GM12878 (cell line): ENCODE results near the gene THAP11. TPM values are rescaled to one million over a fixed set of nuclear protein-coding genes. Genes with fewer than 3 reads are reported as not detected.
A peak's percentile ranks its signal among the peaks of the same experiment; 100 is the strongest.

Experiments used
- ATAC-seq: fragments of 200-7000 bp; cut with Tn5 transposase; 3 replicates; pipeline ENCODE4 v1.9.1; 2020; ENCODE audit warnings: mild to moderate bottlenecking, moderate library complexity
- BruUV-seq: library from RNA; stranded (reverse); fragments of 400-500 nt; replicated peaks from 2 replicates; lab custom pipeline; 2021; lab: Mats Ljungman, UMichigan
- CTCF ChIA-PET: fragments of 300-600 bp; sonication (Branson Sonifier 250); formaldehyde crosslinking; extraction: SDS; loops from one replicate; lab custom pipeline; 2021; ENCODE audit warnings: inconsistent platforms; lab: Yijun Ruan, JAX
- POLR2A ChIA-PET: fragments of 350-600 bp; formaldehyde crosslinking; extraction: SDS; loops from one replicate; lab custom pipeline; 2021; ENCODE audit warnings: inconsistent platforms; lab: Charles Lee
- RAD21 ChIA-PET: fragments of 300-600 bp; sonication (Branson Sonifier 250); formaldehyde crosslinking; loops from one replicate; lab custom pipeline; 2023; ENCODE audit warnings: antibody characterized with exemption; ENCODE audit not compliant: unreplicated experiment; lab: Charles Lee
- SMC1A ChIA-PET: fragments of 300-600 bp; sonication (Branson Sonifier 250); formaldehyde crosslinking; loops from one replicate; lab custom pipeline; 2023; ENCODE audit not compliant: unreplicated experiment, uncharacterized antibody; lab: Charles Lee
- DNase-seq: peaks from one replicate; pipeline ENCODE4 v3.0.0-alpha.2; 2011; ENCODE audit warnings: low read depth, low spot score
- FAIRE-seq: peaks from 3 replicates; lab custom pipeline; 2011; peaks lifted over from hg19 to GRCh38; lab: Jason Lieb, UNC
- H2AFZ ChIP-seq: 2 replicates; pipeline ENCODE4 v1.6.0; 2011; ENCODE audit warnings: low read depth, low read length, control low read depth; ENCODE audit not compliant: control insufficient read depth
- H3K27ac ChIP-seq: 2 replicates; pipeline ENCODE4 v1.5.1; 2011; ENCODE audit warnings: control low read depth; ENCODE audit not compliant: control insufficient read depth, insufficient read depth
- H3K27me3 ChIP-seq, 2 experiments: replicated peaks in 1 of 2; 2 replicates each; pipeline versions ENCODE4 v1.6.0 to v1.6.1; 2011; ENCODE audit warnings: low read length in 1 of 2; ENCODE audit not compliant: control insufficient read depth in 2 of 2, insufficient read depth in 2 of 2
- H3K36me3 ChIP-seq, 2 experiments: 2 replicates each; pipeline ENCODE4 v1.5.1; 2011; ENCODE audit warnings: low read length in 1 of 2; ENCODE audit not compliant: control insufficient read depth in 2 of 2, insufficient read depth in 2 of 2
- H3K4me1 ChIP-seq: 2 replicates; pipeline ENCODE4 v1.6.1; 2011; ENCODE audit warnings: mild to moderate bottlenecking, low read length, moderate library complexity, mixed read lengths; ENCODE audit not compliant: control insufficient read depth, insufficient read depth
- H3K4me2 ChIP-seq: 2 replicates; pipeline ENCODE4 v1.6.0; 2011; ENCODE audit warnings: control low read depth; ENCODE audit not compliant: control insufficient read depth, insufficient read depth
- H3K4me3 ChIP-seq: fragments of 200-600 bp; sonication (generic); 2 replicates; pipeline ENCODE4 v1.5.1; 2016
- H3K79me2 ChIP-seq: 2 replicates; pipeline ENCODE4 v1.6.0; 2011; ENCODE audit warnings: low read length; ENCODE audit not compliant: control insufficient read depth, insufficient read depth
- H3K9ac ChIP-seq: 2 replicates; pipeline ENCODE4 v1.8.0; 2011; ENCODE audit warnings: low read length, control low read depth, mixed read lengths; ENCODE audit not compliant: control insufficient read depth, insufficient read depth
- H3K9me3 ChIP-seq: replicated peaks from 3 replicates; pipeline ENCODE4 v1.5.1; 2011; ENCODE audit warnings: mild to moderate bottlenecking, low read length; ENCODE audit not compliant: control insufficient read depth, insufficient read depth
- H4K20me1 ChIP-seq: 2 replicates; pipeline ENCODE4 v1.6.0; 2011; ENCODE audit not compliant: control insufficient read depth, insufficient read depth
- BRCA1 ChIP-seq: IDR thresholded peaks from 2 replicates; pipeline ENCODE4 v1.6.1; 2011; ENCODE audit warnings: low read depth, low read length, improper control_type of control experiment
- IKZF1 ChIP-seq: fragments of 450-650 bp; conservative IDR thresholded peaks from 2 replicates; pipeline ENCODE4 v1.6.1; 2017; ENCODE audit warnings: antibody characterized with exemption, mild to moderate bottlenecking
- JUNB ChIP-seq: IDR thresholded peaks from 2 replicates; pipeline ENCODE4 v1.6.1; 2016; ENCODE audit warnings: antibody characterized with exemption, mild to moderate bottlenecking
- KDM1A ChIP-seq: fragments of 200-600 bp; sonication (generic); IDR thresholded peaks from 2 replicates; pipeline ENCODE4 v1.6.1; 2016; ENCODE audit warnings: borderline replicate concordance
- NFYB ChIP-seq: IDR thresholded peaks from 2 replicates; pipeline ENCODE4 v1.6.1; 2011; ENCODE audit warnings: low read depth, mild to moderate bottlenecking, low read length, improper control_type of control experiment, moderate library complexity; ENCODE audit not compliant: insufficient read depth
- NR2C1 ChIP-seq: fragments of 450-650 bp; IDR thresholded peaks from 2 replicates; pipeline ENCODE4 v1.6.1; 2017; ENCODE audit warnings: antibody characterized with exemption, mild to moderate bottlenecking, moderate library complexity
- TAF1 ChIP-seq: IDR thresholded peaks from 2 replicates; pipeline ENCODE4 v1.6.1; 2011; ENCODE audit warnings: mild to moderate bottlenecking, low read depth, low read length, borderline replicate concordance
- WRNIP1 ChIP-seq: IDR thresholded peaks from 2 replicates; pipeline ENCODE4 v1.6.1; 2011; ENCODE audit warnings: low read depth, low read length, improper control_type of control experiment, borderline replicate concordance
- WGBS: methylation state at CpG from one replicate; pipeline ENCODE4 v1.1.6; 2016; ENCODE audit warnings: low lambda C conversion rate; ENCODE audit not compliant: insufficient replicate concordance, insufficient coverage; ENCODE audit errors: missing lambda C conversion rate; 5-methylcytosine and 5-hydroxymethylcytosine counted together
- in situ Hi-C: fragments of 300-500 bp; cut with MboI; formaldehyde crosslinking; loops from 9 replicates; pipeline ENCODE4 v1.14.3; 2018; ENCODE audit warnings: mixed read lengths
- intact Hi-C: fragments of 100-400 bp; cut with micrococcal nuclease; formaldehyde crosslinking; loops from one replicate; pipeline ENCODE4 v1.14.2; 2022; ENCODE audit not compliant: unreplicated experiment
- polyA plus RNA-seq, 11 experiments: library from polyadenylated mRNA; depleted of rRNA in 4 of 11; unstranded in 6 of 11; stranded (reverse) in 5 of 11; fragments of >200 nt; fragmentation: Nextera tagmentation in 4 of 11; fragmentation: Illumina TruSeq in 1 of 11; extraction: Ambion mirVana in 4 of 11; extraction: Trizol in 1 of 11; gene quantifications; 1 replicate in 1 of 11; 2 replicates in 10 of 11; pipeline versions ENCODE4 v1.2.1 to v1.2.3, GENCODE V29; 2011 to 2016; ENCODE audit warnings: inconsistent platforms in 2 of 11, missing spikeins in 2 of 11, low read depth in 1 of 11
- total RNA-seq, 4 experiments: library from RNA; depleted of rRNA in 3 of 4; stranded (reverse); fragments of >200 nt in 3 of 4; fragmentation: Illumina TruSeq in 1 of 4; extraction: Trizol in 1 of 4; gene quantifications; 2 replicates each; pipeline versions ENCODE4 v1.2.1 to v1.2.3, GENCODE V29; 2013 to 2021
- TF ChIP-seq, protein P1 (sequence below): fragments of 450-650 bp; IDR thresholded peaks from 2 replicates; pipeline ENCODE4 v1.6.1; 2016; ENCODE audit warnings: mild to moderate bottlenecking
- TF ChIP-seq, protein P2 (sequence below): fragments of 150-350 bp; IDR thresholded peaks from 2 replicates; pipeline ENCODE4 v1.6.1; 2016; ENCODE audit warnings: low read depth, low read length
- TF ChIP-seq, protein P3 (sequence below): IDR thresholded peaks from 2 replicates; pipeline ENCODE4 v1.6.1; 2012; ENCODE audit warnings: low read length, inconsistent platforms
- TF ChIP-seq, protein P4 (sequence below): fragments of 450-650 bp; formaldehyde crosslinking; IDR thresholded peaks from 2 replicates; pipeline ENCODE4 v1.5.0; 2022; ENCODE audit warnings: mild to moderate bottlenecking, missing genetic modification characterization

Gene THAP11
- total and polyA plus RNA-seq, 10 of the 15 experiments (the other 5 are each of a cell fraction or from before 2014, with no cell fraction given), result 2.5 to 36.7 (median 21.4) TPM

DNA sequence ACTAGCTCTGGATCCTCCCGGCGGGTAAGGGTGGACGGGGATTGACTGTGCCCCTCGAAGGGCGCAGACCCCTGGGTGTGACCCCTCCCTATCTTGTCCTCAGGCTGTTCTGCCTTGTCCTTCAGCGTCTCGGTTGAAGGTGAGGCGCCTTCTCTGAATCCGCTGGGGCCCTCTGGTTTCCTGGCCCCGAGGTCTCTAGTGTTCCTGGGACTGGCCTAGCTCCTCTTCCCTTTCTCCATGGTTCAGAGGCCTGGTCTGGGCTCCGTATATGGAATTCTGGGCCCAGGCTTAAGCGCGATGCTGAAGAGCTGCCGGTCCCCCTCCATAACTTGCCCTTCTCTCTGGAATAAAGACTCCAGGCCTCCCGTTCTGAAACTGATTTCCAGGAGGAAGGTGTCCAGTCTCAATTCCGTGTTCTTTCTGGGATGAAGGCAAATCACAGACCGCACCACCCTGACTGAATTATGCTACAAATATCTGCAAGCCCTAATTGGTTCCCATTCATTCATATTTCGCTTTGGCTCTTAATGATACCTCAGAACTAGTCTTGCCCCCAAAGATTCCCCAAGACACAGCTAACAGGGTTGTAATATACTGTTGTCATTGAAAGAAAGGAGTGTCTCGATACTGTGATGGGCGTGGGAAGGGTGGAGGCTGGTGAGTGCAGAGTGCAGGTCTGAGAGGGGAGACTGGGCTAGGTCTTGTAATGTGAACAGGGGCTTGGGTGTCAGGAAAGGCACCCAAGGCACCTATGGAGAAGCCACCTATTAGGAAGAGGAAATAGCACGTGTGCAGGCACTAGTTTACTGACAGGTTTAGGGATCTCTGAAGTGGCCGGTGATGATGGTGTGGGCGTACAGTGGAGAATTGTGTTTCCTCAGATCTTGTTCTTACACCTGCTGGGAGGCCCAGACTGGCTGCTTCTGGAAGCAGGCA, 31.6 kb downstream of the THAP11 start:
- H4K20me1 ChIP-seq, result peaks cover 4% of the 10 kb centered on the region
- peak overlapping the region; percentile 94 for H3K4me2 ChIP-seq
- no peaks in the 10 kb centered on the region for H3K9me3 ChIP-seq
- 6% methylated on average over 23 of the region's 23 CpGs for WGBS
- H2AFZ ChIP-seq, result peak overlapping the region; percentile 83
- H3K4me3 ChIP-seq, result peak overlapping the region; percentile 92
- intact Hi-C loops (loop anchor here (1.0 kb wide), 1 partner anchor 27 kb away; the partner anchor contains the start of gene NUTF2), in situ Hi-C loops (no loop called here)
- peak overlapping the region; percentile 78 for H3K27ac ChIP-seq
- SMC1A ChIA-PET, result interaction anchor here (0.9 to 1.2 kb wide), 6 partner anchors 18 to 57 kb away, joined by 3 to 5 read pairs (median 4); partner anchors contain the start of gene NUTF2
- no peak for DNase-seq
- H3K79me2 ChIP-seq, result peaks cover 28% of the 10 kb centered on the region
- CTCF ChIA-PET, result interaction anchor here (0.6 to 4.1 kb wide), 5 partner anchors 12 to 117 kb away, joined by 3 to 39 read pairs (median 5); partner anchors contain the start of gene NRN1L
- BruUV-seq, result TSS peak; percentile 61
- H3K36me3 ChIP-seq, result peaks cover 20 to 25% of the 10 kb centered on the region in 2 experiments; a peak in 3 of 4 replicates
- POLR2A ChIA-PET, result interaction anchor here (0.5 to 1.2 kb wide), 6 partner anchors 15 to 149 kb away, joined by 3 to 4 read pairs (median 3); partner anchors contain the start of genes DDX28, DUS2 and NUTF2
- no peaks in the 10 kb centered on the region for H3K27me3 ChIP-seq
- H3K4me1 ChIP-seq, result peaks cover 10% of the 10 kb centered on the region
- peak overlapping the region; percentile 96 for H3K9ac ChIP-seq
- FAIRE-seq, result no peak
- peak; percentile 5; the same call in 2 of the 3 replicates for ATAC-seq
- RAD21 ChIA-PET, result interaction anchor here (0.6 to 1.6 kb wide), 5 partner anchors 17 to 202 kb away, joined by 3 to 4 read pairs (median 3); partner anchors contain the start of gene PSKH1
- TF ChIP-seq, protein P1, sequence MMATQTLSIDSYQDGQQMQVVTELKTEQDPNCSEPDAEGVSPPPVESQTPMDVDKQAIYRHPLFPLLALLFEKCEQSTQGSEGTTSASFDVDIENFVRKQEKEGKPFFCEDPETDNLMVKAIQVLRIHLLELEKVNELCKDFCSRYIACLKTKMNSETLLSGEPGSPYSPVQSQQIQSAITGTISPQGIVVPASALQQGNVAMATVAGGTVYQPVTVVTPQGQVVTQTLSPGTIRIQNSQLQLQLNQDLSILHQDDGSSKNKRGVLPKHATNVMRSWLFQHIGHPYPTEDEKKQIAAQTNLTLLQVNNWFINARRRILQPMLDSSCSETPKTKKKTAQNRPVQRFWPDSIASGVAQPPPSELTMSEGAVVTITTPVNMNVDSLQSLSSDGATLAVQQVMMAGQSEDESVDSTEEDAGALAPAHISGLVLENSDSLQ, result no peak
- no peak for TF ChIP-seq NFYB
- TF ChIP-seq WRNIP1, result no peak
- TF ChIP-seq, protein P2, sequence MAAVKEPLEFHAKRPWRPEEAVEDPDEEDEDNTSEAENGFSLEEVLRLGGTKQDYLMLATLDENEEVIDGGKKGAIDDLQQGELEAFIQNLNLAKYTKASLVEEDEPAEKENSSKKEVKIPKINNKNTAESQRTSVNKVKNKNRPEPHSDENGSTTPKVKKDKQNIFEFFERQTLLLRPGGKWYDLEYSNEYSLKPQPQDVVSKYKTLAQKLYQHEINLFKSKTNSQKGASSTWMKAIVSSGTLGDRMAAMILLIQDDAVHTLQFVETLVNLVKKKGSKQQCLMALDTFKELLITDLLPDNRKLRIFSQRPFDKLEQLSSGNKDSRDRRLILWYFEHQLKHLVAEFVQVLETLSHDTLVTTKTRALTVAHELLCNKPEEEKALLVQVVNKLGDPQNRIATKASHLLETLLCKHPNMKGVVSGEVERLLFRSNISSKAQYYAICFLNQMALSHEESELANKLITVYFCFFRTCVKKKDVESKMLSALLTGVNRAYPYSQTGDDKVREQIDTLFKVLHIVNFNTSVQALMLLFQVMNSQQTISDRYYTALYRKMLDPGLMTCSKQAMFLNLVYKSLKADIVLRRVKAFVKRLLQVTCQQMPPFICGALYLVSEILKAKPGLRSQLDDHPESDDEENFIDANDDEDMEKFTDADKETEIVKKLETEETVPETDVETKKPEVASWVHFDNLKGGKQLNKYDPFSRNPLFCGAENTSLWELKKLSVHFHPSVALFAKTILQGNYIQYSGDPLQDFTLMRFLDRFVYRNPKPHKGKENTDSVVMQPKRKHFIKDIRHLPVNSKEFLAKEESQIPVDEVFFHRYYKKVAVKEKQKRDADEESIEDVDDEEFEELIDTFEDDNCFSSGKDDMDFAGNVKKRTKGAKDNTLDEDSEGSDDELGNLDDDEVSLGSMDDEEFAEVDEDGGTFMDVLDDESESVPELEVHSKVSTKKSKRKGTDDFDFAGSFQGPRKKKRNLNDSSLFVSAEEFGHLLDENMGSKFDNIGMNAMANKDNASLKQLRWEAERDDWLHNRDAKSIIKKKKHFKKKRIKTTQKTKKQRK, result no peak
- TF ChIP-seq NR2C1, result no peak
- TF ChIP-seq TAF1, result no peak
- TF ChIP-seq, protein P3, sequence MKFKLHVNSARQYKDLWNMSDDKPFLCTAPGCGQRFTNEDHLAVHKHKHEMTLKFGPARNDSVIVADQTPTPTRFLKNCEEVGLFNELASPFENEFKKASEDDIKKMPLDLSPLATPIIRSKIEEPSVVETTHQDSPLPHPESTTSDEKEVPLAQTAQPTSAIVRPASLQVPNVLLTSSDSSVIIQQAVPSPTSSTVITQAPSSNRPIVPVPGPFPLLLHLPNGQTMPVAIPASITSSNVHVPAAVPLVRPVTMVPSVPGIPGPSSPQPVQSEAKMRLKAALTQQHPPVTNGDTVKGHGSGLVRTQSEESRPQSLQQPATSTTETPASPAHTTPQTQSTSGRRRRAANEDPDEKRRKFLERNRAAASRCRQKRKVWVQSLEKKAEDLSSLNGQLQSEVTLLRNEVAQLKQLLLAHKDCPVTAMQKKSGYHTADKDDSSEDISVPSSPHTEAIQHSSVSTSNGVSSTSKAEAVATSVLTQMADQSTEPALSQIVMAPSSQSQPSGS, result no peak
- no peak for TF ChIP-seq JUNB
- TF ChIP-seq, protein P4, sequence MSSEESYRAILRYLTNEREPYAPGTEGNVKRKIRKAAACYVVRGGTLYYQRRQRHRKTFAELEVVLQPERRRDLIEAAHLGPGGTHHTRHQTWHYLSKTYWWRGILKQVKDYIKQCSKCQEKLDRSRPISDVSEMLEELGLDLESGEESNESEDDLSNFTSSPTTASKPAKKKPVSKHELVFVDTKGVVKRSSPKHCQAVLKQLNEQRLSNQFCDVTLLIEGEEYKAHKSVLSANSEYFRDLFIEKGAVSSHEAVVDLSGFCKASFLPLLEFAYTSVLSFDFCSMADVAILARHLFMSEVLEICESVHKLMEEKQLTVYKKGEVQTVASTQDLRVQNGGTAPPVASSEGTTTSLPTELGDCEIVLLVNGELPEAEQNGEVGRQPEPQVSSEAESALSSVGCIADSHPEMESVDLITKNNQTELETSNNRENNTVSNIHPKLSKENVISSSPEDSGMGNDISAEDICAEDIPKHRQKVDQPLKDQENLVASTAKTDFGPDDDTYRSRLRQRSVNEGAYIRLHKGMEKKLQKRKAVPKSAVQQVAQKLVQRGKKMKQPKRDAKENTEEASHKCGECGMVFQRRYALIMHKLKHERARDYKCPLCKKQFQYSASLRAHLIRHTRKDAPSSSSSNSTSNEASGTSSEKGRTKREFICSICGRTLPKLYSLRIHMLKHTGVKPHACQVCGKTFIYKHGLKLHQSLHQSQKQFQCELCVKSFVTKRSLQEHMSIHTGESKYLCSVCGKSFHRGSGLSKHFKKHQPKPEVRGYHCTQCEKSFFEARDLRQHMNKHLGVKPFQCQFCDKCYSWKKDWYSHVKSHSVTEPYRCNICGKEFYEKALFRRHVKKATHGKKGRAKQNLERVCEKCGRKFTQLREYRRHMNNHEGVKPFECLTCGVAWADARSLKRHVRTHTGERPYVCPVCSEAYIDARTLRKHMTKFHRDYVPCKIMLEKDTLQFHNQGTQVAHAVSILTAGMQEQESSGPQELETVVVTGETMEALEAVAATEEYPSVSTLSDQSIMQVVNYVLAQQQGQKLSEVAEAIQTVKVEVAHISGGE, result no peak
- no peak for TF ChIP-seq KDM1A
- no peak for TF ChIP-seq IKZF1
- TF ChIP-seq BRCA1, result no peak
